Esophagus muscularis mucosa (tissue), 4 donors: ENCODE data around the gene PRKCB. TPM values are rescaled to one million over a fixed set of nuclear protein-coding genes. Genes with fewer than 3 reads are reported as not detected.

ENCODE experiments used
- DNase-seq: peaks from one replicate; pipeline ENCODE4 v3.0.0-alpha.2; 2017; ENCODE audit errors: extremely low spot score
- H3K27ac ChIP-seq, 4 donors: fragments of 200-600 bp; sonication (generic); replicated peaks in 1 of 4; 1 replicate in 3 of 4; 2 replicates in 1 of 4; pipeline ENCODE4 v1.5.1; 2016 to 2019; ENCODE audit warnings: mild to moderate bottlenecking in 1 of 4
- H3K27me3 ChIP-seq, 4 donors: fragments of 200-600 bp; sonication (generic); one replicate each; pipeline versions ENCODE4 v1.5.1 to v1.6.0; 2016 to 2019
- H3K36me3 ChIP-seq, 4 donors: fragments of 200-600 bp; sonication (generic); one replicate each; pipeline ENCODE4 v1.5.1; 2016 to 2019
- H3K4me1 ChIP-seq, 4 donors: fragments of 200-600 bp; sonication (generic); one replicate each; pipeline ENCODE4 v1.5.1; 2016 to 2019
- H3K4me3 ChIP-seq, 4 donors: fragments of 200-600 bp; sonication (generic); 1 replicate in 2 of 4; 2 replicates in 2 of 4; pipeline ENCODE4 v1.5.1; 2016 to 2019; ENCODE audit warnings: mild to moderate bottlenecking in 4 of 4, moderate library complexity in 1 of 4
- H3K9me3 ChIP-seq, 4 donors: fragments of 200-600 bp; sonication (generic); 1 replicate in 3 of 4; 2 replicates in 1 of 4; pipeline ENCODE4 v1.5.1; 2016 to 2019
- CTCF ChIP-seq, 3 experiments: fragments of 200-600 bp in 2 of 3; fragments of 450-650 bp in 1 of 3; sonication (generic) in 2 of 3; IDR thresholded peaks; one replicate each; pipeline ENCODE4 v1.5.1; 2017 to 2019; ENCODE audit warnings: antibody characterized with exemption in 3 of 3, mild to moderate bottlenecking in 2 of 3, moderate library complexity in 1 of 3
- EP300 ChIP-seq: sonication (generic); formaldehyde crosslinking; IDR thresholded peaks from one replicate; pipeline ENCODE4 v1.6.1; 2017; ENCODE audit warnings: antibody characterized with exemption
- POLR2A ChIP-seq: fragments of 450-650 bp; IDR thresholded peaks from one replicate; pipeline ENCODE4 v1.6.1; 2017; ENCODE audit warnings: antibody characterized with exemption, moderate library complexity, mild to moderate bottlenecking, low read depth
- POLR2AphosphoS5 ChIP-seq, 2 donors: sonication (generic); formaldehyde crosslinking; IDR thresholded peaks; one replicate each; pipeline ENCODE4 v1.6.1; 2017; ENCODE audit warnings: antibody characterized with exemption in 2 of 2
- WGBS: methylation state at CpG from one replicate; pipeline ENCODE4 v1.1.5; 2018; 5-methylcytosine and 5-hydroxymethylcytosine counted together
- intact Hi-C: fragments of 100-400 bp; cut with DNase I; formaldehyde crosslinking; loops from one replicate; pipeline ENCODE4 v1.15.1; 2023
- total RNA-seq, 4 donors: library from RNA; depleted of rRNA; stranded (reverse); fragments of >200 nt; gene quantifications; one replicate each; pipeline versions ENCODE4 v1.1.0 to v1.2.1, GENCODE V29; 2016

PRKCB gene
- total RNA-seq, 4 donors from 2014 or later = 5.8 to 15.6 (median 9.7) TPM

GRCh38 chr16:23964136-23964535 is 128.4 kb downstream of the PRKCB start:
- no peak for TF ChIP-seq EP300
- TF ChIP-seq CTCF (IDR thresholded peaks at IDR 0.05) = no peak
- TF ChIP-seq POLR2AphosphoS5 (IDR thresholded peaks at IDR 0.05) = no peak
- TF ChIP-seq POLR2A = no peak
- Histone ChIP-seq H3K27ac (no peak overlapping the region), H3K4me3 (no peak overlapping the region), H3K4me1 (peaks cover 0 to 6% (median 0%) of the 10 kb centered on the region in 4 donors), H3K9me3 (no peaks in the 10 kb centered on the region), H3K36me3 (no peaks in the 10 kb centered on the region), H3K27me3 (no peaks in the 10 kb centered on the region)
- DNase-seq = no peak
- intact Hi-C loops = no loop called here
- WGBS = 87% methylated on average over 3 of the region's 3 CpGs

GRCh38 chr16:23965137-23965733 is 129.5 kb downstream of the PRKCB start:
- no peak for DNase-seq
- no peak overlapping the region for H3K4me3 ChIP-seq
- no peaks in the 10 kb centered on the region for H3K4me1 ChIP-seq
- intact Hi-C loops = no loop called here
- no peaks in the 10 kb centered on the region for H3K27me3 ChIP-seq
- WGBS = 72% methylated on average over 6 of the region's 6 CpGs
- no peak for TF ChIP-seq CTCF (IDR thresholded peaks at IDR 0.05)
- TF ChIP-seq POLR2A = no peak
- TF ChIP-seq POLR2AphosphoS5 (IDR thresholded peaks at IDR 0.05) = no peak
- TF ChIP-seq EP300 = no peak
- no peak overlapping the region for H3K27ac ChIP-seq
- H3K36me3 ChIP-seq = no peaks in the 10 kb centered on the region
- no peaks in the 10 kb centered on the region for H3K9me3 ChIP-seq

- Histone ChIP-seq H3K27me3 (no peaks in the 10 kb centered on the region), H3K27ac (no peak overlapping the region), H3K36me3 (no peaks in the 10 kb centered on the region), H3K4me3 (no peak overlapping the region), H3K9me3 (no peaks in the 10 kb centered on the region), H3K4me1 (no peaks in the 10 kb centered on the region)
- TF ChIP-seq POLR2A (no peak), POLR2AphosphoS5 (IDR thresholded peaks at IDR 0.05) (no peak), CTCF (IDR thresholded peaks at IDR 0.05) (no peak), EP300 (no peak)
- intact Hi-C loops = no loop called here
- WGBS = 46% methylated on average over 10 of the region's 10 CpGs
- DNase-seq = no peak
Measured at GRCh38 chr16:23966597-23967394, 131.0 kb downstream of the PRKCB start.

- Histone ChIP-seq H3K27me3 (no peaks in the 10 kb centered on the region), H3K4me1 (no peaks in the 10 kb centered on the region), H3K27ac (no peak overlapping the region), H3K4me3 (no peak overlapping the region), H3K9me3 (no peaks in the 10 kb centered on the region), H3K36me3 (no peaks in the 10 kb centered on the region)
- 90% methylated on average over 6 of the region's 6 CpGs for WGBS
- TF ChIP-seq POLR2A (no peak), POLR2AphosphoS5 (IDR thresholded peaks at IDR 0.05) (no peak), CTCF (IDR thresholded peaks at IDR 0.05) (no peak), EP300 (no peak)
- intact Hi-C loops = no loop called here
- no peak for DNase-seq
Measured at GRCh38 chr16:23967775-23968174, 132.0 kb downstream of the PRKCB start.
